SK-N-SH (cell line): Measurements from ENCODE around the gene RNF32.

ENCODE experiments used
- NFIC ChIP-seq: IDR thresholded peaks from 2 replicates; pipeline ENCODE4 v1.4.0; 2012; ENCODE audit warnings: borderline replicate concordance
- TEAD4 ChIP-seq: IDR thresholded peaks from 2 replicates; pipeline ENCODE4 v1.4.0; 2012; ENCODE audit warnings: mild to moderate bottlenecking, borderline replicate concordance; ENCODE audit not compliant: insufficient read depth

GRCh38 chr7:156652886-156653568 is 12.5 kb downstream of the RNF32 start:
- TF ChIP-seq NFIC (no peak), TEAD4 (no peak)
